H1 (cell line): ENCODE data around the gene TCERG1. TPM values are rescaled to one million over a fixed set of nuclear protein-coding genes. Genes with fewer than 3 reads are reported as not detected.

Experiments
- KDM5A ChIP-seq: fragments of 200-600 bp; IDR thresholded peaks from 2 replicates; pipeline ENCODE4 v1.7.1; 2012; ENCODE audit warnings: mild to moderate bottlenecking, low read length, inconsistent platforms, mixed read lengths
- polyA plus RNA-seq, 7 experiments: library from polyadenylated mRNA; depleted of rRNA in 3 of 7; stranded (reverse) in 5 of 7; unstranded in 2 of 7; fragments of >200 nt in 5 of 7; fragments of 200-250 nt in 2 of 7; gene quantifications; 1 replicate in 5 of 7; 2 replicates in 1 of 7; 4 replicates in 1 of 7; pipeline versions ENCODE4 v1.2.1 to v1.2.3, GENCODE V29; 2011 to 2013; ENCODE audit warnings: missing spikeins in 2 of 7, mixed read lengths in 2 of 7
- total RNA-seq: library from RNA; stranded (reverse); fragmentation: NEBNext Ultra II Directional; extraction: Animal tissue kit (Norgen Biotek cat#: 25700); gene quantifications from 2 replicates; pipeline ENCODE4 v1.2.1, GENCODE V29; 2021

Gene TCERG1
- total and polyA plus RNA-seq, 2 of the 8 experiments (the other 6 are each of a cell fraction or from before 2014, with no cell fraction given): 105 to 122 TPM

DNA sequence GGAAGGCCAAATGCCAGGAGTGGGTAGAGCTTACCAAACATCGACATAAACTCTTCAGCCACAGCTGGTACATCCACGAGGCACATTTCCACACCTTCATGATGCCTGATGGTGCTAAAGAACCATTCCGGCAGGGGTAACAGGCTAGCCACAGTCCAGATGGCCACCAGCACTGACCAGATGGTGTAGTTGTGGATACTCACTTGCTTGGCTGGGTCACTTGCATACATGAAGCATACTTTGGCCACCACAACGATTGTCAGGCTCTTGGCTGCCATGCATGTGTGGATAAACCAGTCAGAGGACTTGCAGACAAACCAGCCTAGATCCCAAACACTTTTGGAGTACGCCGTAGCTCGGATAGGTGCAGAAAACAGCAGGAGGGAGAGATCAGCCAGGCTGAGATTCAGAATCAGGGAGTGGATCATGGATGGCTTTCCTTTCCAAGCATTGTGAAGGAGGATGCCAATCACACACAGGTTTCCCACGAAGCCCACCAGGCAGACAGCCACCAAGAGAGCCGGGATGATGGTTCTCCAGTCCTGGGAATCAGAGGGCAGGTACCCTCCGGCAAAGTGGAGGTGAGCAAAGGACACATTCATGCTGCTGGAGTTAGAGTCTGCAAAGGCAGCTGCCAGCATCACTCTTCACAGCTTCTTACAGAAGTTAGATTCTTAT is 68.5 kb downstream of the TCERG1 start (continued):
- no peak for TF ChIP-seq KDM5A
